ENCODE data around the gene CGA.

Gene CGA

GRCh38 chr6:87126501-87126900 lies 31.6 kb upstream of the CGA start:
- Histone ChIP-seq H3K9me3 (ENCODE audit: control insufficient read depth, low read length) (no peaks in the 10 kb centered on the region), H3K27me3 (ENCODE audit: control insufficient read depth, insufficient read depth, low read length) (no peaks in the 10 kb centered on the region), H3K9ac (no peak overlapping the region), H3K27ac (no peak overlapping the region), H3K4me2 (ENCODE audit: low read length) (no peak overlapping the region), H3K4me1 (no peaks in the 10 kb centered on the region), H3K4me3 (ENCODE audit: low read depth, low read length) (no peak overlapping the region), H3K79me2 (no peaks in the 10 kb centered on the region), H3K36me3 (ENCODE audit: control insufficient read depth, insufficient read depth, low read length) (no peaks in the 10 kb centered on the region), H2AFZ (no peak overlapping the region)
- TF ChIP-seq, protein P1, sequence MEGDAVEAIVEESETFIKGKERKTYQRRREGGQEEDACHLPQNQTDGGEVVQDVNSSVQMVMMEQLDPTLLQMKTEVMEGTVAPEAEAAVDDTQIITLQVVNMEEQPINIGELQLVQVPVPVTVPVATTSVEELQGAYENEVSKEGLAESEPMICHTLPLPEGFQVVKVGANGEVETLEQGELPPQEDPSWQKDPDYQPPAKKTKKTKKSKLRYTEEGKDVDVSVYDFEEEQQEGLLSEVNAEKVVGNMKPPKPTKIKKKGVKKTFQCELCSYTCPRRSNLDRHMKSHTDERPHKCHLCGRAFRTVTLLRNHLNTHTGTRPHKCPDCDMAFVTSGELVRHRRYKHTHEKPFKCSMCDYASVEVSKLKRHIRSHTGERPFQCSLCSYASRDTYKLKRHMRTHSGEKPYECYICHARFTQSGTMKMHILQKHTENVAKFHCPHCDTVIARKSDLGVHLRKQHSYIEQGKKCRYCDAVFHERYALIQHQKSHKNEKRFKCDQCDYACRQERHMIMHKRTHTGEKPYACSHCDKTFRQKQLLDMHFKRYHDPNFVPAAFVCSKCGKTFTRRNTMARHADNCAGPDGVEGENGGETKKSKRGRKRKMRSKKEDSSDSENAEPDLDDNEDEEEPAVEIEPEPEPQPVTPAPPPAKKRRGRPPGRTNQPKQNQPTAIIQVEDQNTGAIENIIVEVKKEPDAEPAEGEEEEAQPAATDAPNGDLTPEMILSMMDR (IDR thresholded peaks at IDR 0.05): no peak

DNA sequence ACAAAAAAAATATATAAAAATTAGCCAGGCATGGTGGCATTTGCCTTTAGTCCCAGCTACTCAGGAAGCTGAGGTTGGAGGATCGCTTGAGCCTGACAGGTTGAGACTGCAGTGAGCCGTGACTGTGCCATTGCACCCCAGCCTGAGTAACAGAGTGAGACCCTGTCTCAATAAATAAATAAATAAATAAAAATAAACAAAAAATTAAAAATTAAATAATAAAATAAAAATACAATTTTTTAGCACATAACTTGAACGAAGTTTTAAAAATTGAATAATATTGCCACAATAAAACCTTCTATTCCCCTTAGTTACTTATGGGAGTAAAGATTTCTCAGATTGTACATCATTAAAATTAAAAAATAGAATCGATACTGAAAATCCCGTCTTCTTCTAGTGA lies 29.2 kb upstream of the CGA start:
- H3K27ac ChIP-seq: no peak overlapping the region
- TF ChIP-seq, protein P1 (IDR thresholded peaks at IDR 0.05): no peak
- H3K9ac ChIP-seq: no peak overlapping the region
- H2AFZ ChIP-seq: no peak overlapping the region
- H3K4me3 ChIP-seq (ENCODE audit: low read depth, low read length): no peak overlapping the region
- no peaks in the 10 kb centered on the region for H3K9me3 ChIP-seq (ENCODE audit: control insufficient read depth, low read length)
- no peak overlapping the region for H3K4me2 ChIP-seq (ENCODE audit: low read length)
- no peaks in the 10 kb centered on the region for H3K36me3 ChIP-seq (ENCODE audit: control insufficient read depth, insufficient read depth, low read length)
- H3K27me3 ChIP-seq (ENCODE audit: control insufficient read depth, insufficient read depth, low read length): no peaks in the 10 kb centered on the region
- no peaks in the 10 kb centered on the region for H3K4me1 ChIP-seq
- no peaks in the 10 kb centered on the region for H3K79me2 ChIP-seq

GRCh38 chr6:87122477-87122876 lies 27.6 kb upstream of the CGA start:
- Histone ChIP-seq H3K4me3 (ENCODE audit: low read depth, low read length) (no peak overlapping the region), H3K4me1 (no peaks in the 10 kb centered on the region)
- TF ChIP-seq, protein P1 (IDR thresholded peaks at IDR 0.05): no peak

GRCh38 chr6:87118054-87118453 lies 23.1 kb upstream of the CGA start:
- H3K9me3 ChIP-seq (ENCODE audit: control insufficient read depth, low read length): no peaks in the 10 kb centered on the region
- TF ChIP-seq, protein P1 (IDR thresholded peaks at IDR 0.05): no peak
- H3K4me2 ChIP-seq (ENCODE audit: low read length): no peak overlapping the region

More at GRCh38 chr6:87122477-87122876, 27.6 kb upstream of the CGA start:
- H3K4me2 ChIP-seq (ENCODE audit: low read length): no peak overlapping the region
- no peak overlapping the region for H2AFZ ChIP-seq
- no peaks in the 10 kb centered on the region for H3K27me3 ChIP-seq (ENCODE audit: control insufficient read depth, insufficient read depth, low read length)
- H3K79me2 ChIP-seq: no peaks in the 10 kb centered on the region
- no peak overlapping the region for H3K9ac ChIP-seq
- H3K9me3 ChIP-seq (ENCODE audit: control insufficient read depth, low read length): no peaks in the 10 kb centered on the region
- no peak overlapping the region for H3K27ac ChIP-seq
- H3K36me3 ChIP-seq (ENCODE audit: control insufficient read depth, insufficient read depth, low read length): no peaks in the 10 kb centered on the region

DNA sequence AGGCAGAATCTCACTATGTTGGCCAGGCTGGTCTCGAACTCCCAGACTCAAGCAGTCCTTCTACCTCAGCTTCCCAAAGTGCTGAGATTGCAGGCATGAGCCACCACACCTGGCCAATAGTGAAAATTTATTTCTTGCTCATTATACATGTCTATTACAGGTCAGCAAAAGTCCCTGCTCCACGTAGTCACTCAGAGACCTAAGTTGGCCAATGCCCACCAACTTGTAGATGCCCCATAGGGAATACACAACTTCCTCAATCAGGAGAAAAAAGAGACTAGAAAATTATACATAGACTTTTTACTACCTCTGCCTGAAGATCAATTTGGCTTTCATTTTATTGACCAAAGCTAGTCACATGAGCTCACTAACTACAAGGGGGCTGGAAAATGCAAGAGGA lies 22.0 kb upstream of the CGA start:
- H3K4me1 ChIP-seq: no peaks in the 10 kb centered on the region
- no peaks in the 10 kb centered on the region for H3K27me3 ChIP-seq (ENCODE audit: control insufficient read depth, insufficient read depth, low read length)
- H3K9me3 ChIP-seq (ENCODE audit: control insufficient read depth, low read length): no peaks in the 10 kb centered on the region
- TF ChIP-seq, protein P1 (IDR thresholded peaks at IDR 0.05): no peak
- no peak overlapping the region for H3K4me2 ChIP-seq (ENCODE audit: low read length)
- no peak overlapping the region for H3K4me3 ChIP-seq (ENCODE audit: low read depth, low read length)
- no peak overlapping the region for H3K9ac ChIP-seq
- no peak overlapping the region for H3K27ac ChIP-seq
- no peak overlapping the region for H2AFZ ChIP-seq
- H3K36me3 ChIP-seq (ENCODE audit: control insufficient read depth, insufficient read depth, low read length): no peaks in the 10 kb centered on the region
- H3K79me2 ChIP-seq: no peaks in the 10 kb centered on the region

More at GRCh38 chr6:87118054-87118453, 23.1 kb upstream of the CGA start:
- Histone ChIP-seq H3K27ac (no peak overlapping the region), H3K79me2 (no peaks in the 10 kb centered on the region), H2AFZ (no peak overlapping the region), H3K9ac (no peak overlapping the region), H3K4me1 (no peaks in the 10 kb centered on the region), H3K27me3 (ENCODE audit: control insufficient read depth, insufficient read depth, low read length) (no peaks in the 10 kb centered on the region), H3K36me3 (ENCODE audit: control insufficient read depth, insufficient read depth, low read length) (no peaks in the 10 kb centered on the region), H3K4me3 (ENCODE audit: low read depth, low read length) (no peak overlapping the region)
